HG03159 (cell line): ENCODE data around the gene FUBP3.

Experiments used
- ATAC-seq: cut with Tn5 transposase; IDR thresholded peaks from one replicate; pipeline ENCODE4 v1.9.1; 2021; ENCODE audit warnings: mild to moderate bottlenecking, moderate library complexity; ENCODE audit not compliant: unreplicated experiment

The FUBP3 gene

GRCh38 chr9:130633336-130634190 lies 54.2 kb downstream of the FUBP3 start:
- ATAC-seq, result no peak

- no peak for ATAC-seq
These were observed 54.9 kb downstream of the FUBP3 start for GRCh38 chr9:130634191-130634768.

- no peak for ATAC-seq
These were observed 55.4 kb downstream of the FUBP3 start for GRCh38 chr9:130634801-130635200.

- ATAC-seq, result no peak
These were observed 55.9 kb downstream of the FUBP3 start for GRCh38 chr9:130635306-130635705.

- no peak for ATAC-seq
These were observed 56.6 kb downstream of the FUBP3 start for GRCh38 chr9:130635721-130636647.

GRCh38 chr9:130636648-130637020 lies 57.3 kb downstream of the FUBP3 start:
- ATAC-seq, result no peak

GRCh38 chr9:130638284-130639123 lies 59.1 kb downstream of the FUBP3 start:
- no peak for ATAC-seq

- no peak for ATAC-seq
These were observed 59.9 kb downstream of the FUBP3 start for GRCh38 chr9:130639124-130639765.

GRCh38 chr9:130639866-130640555 lies 60.6 kb downstream of the FUBP3 start:
- ATAC-seq, result no peak

- ATAC-seq, result no peak
These were observed 61.3 kb downstream of the FUBP3 start for GRCh38 chr9:130640681-130641080.

- no peak for ATAC-seq
These were observed 63.5 kb downstream of the FUBP3 start for GRCh38 chr9:130642926-130643325.

GRCh38 chr9:130651221-130651620 lies 71.8 kb downstream of the FUBP3 start:
- no peak for ATAC-seq

- ATAC-seq, result no peak
These were observed 72.4 kb downstream of the FUBP3 start for GRCh38 chr9:130651752-130652151.

- ATAC-seq, result no peak
These were observed 75.5 kb downstream of the FUBP3 start for GRCh38 chr9:130654879-130655278.

GRCh38 chr9:130658893-130659698 lies 79.7 kb downstream of the FUBP3 start:
- ATAC-seq, result no peak

- ATAC-seq, result no peak
These were observed 80.4 kb downstream of the FUBP3 start for GRCh38 chr9:130659699-130660248.

- ATAC-seq, result no peak
These were observed 80.9 kb downstream of the FUBP3 start for GRCh38 chr9:130660326-130660682.

- no peak for ATAC-seq
These were observed 81.5 kb downstream of the FUBP3 start for GRCh38 chr9:130660683-130661450.
